ENCODE results near the gene IGSF21.
"Not testable (repeated sequence)": the region's sequence is repeated elsewhere in the genome, so short reads cannot be mapped to it uniquely, and the experiment has no call there.

Gene IGSF21

DNA sequence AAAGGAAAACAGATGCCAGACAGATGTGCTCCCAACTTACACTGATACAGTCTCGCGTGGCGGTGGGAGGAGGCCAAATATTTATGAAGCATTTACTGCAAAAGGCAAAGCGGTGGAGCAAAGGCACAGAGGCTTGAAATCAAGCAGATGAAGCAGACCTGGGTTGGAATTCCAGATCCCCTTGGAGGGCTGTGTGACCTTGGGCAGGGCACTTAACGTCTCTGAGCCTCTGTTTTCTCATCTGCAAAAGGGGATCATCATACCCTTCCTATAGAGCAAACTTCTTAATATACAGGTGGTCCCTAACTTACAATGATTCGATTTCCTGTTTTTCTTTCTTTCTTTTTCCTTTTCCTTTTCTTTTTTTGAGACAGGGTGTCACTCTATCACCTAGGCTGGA is 54.1 kb downstream of the IGSF21 start:
- Histone ChIP-seq H3K4me2 (no peak overlapping the region), H3K27ac (no peak overlapping the region), H3K4me3 (IDR thresholded peaks at IDR 0.05; ENCODE audit: insufficient read depth, low read depth, low read length) (no peak overlapping the region), H2AFZ (ENCODE audit: low read depth) (no peak overlapping the region), H3K27me3 (ENCODE audit: insufficient read depth, low read depth) (peaks cover 3% of the 10 kb centered on the region; the same call in 1 of the 2 replicates), H3K36me3 (ENCODE audit: insufficient read depth) (no peaks in the 10 kb centered on the region), H3K79me2 (ENCODE audit: insufficient read depth, low read depth) (no peaks in the 10 kb centered on the region), H3K9ac (no peak overlapping the region), H4K20me1 (ENCODE audit: insufficient read depth) (no peaks in the 10 kb centered on the region), H3K4me1 (ENCODE audit: low read depth, poor library complexity, severe bottlenecking) (no peaks in the 10 kb centered on the region)
- TF ChIP-seq, protein P1, sequence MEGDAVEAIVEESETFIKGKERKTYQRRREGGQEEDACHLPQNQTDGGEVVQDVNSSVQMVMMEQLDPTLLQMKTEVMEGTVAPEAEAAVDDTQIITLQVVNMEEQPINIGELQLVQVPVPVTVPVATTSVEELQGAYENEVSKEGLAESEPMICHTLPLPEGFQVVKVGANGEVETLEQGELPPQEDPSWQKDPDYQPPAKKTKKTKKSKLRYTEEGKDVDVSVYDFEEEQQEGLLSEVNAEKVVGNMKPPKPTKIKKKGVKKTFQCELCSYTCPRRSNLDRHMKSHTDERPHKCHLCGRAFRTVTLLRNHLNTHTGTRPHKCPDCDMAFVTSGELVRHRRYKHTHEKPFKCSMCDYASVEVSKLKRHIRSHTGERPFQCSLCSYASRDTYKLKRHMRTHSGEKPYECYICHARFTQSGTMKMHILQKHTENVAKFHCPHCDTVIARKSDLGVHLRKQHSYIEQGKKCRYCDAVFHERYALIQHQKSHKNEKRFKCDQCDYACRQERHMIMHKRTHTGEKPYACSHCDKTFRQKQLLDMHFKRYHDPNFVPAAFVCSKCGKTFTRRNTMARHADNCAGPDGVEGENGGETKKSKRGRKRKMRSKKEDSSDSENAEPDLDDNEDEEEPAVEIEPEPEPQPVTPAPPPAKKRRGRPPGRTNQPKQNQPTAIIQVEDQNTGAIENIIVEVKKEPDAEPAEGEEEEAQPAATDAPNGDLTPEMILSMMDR (conservative IDR thresholded peaks at IDR 0.05; ENCODE audit: low read depth, low read length), result no peak

DNA sequence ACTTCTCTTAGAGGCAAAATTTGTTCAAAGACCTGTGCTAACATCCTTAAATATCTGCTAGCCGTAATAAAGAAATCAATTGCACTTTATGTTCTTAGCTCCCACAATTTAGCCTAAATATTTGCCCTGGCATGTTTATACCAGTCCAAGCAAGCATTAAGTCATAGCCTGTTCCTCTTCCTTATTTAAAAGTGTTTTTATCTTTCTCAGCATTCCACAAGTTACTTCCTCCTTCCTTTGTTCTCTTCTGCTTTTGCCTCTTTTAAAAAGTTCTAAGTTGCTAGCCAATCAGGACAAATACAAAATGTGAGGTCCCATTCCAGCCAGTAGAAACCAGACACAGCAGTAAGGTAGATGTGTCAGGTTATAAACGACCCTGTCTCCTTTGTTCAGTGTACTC is 58.0 kb downstream of the IGSF21 start:
- not testable (repeated sequence) for H3K4me2 ChIP-seq; H3K27me3 ChIP-seq (ENCODE audit: insufficient read depth, low read depth); H3K4me3 ChIP-seq (IDR thresholded peaks at IDR 0.05; ENCODE audit: insufficient read depth, low read depth, low read length); H3K36me3 ChIP-seq (ENCODE audit: insufficient read depth); H3K27ac ChIP-seq; H3K79me2 ChIP-seq (ENCODE audit: insufficient read depth, low read depth); H4K20me1 ChIP-seq (ENCODE audit: insufficient read depth); H3K4me1 ChIP-seq (ENCODE audit: low read depth, poor library complexity, severe bottlenecking); H2AFZ ChIP-seq (ENCODE audit: low read depth); H3K9ac ChIP-seq

DNA sequence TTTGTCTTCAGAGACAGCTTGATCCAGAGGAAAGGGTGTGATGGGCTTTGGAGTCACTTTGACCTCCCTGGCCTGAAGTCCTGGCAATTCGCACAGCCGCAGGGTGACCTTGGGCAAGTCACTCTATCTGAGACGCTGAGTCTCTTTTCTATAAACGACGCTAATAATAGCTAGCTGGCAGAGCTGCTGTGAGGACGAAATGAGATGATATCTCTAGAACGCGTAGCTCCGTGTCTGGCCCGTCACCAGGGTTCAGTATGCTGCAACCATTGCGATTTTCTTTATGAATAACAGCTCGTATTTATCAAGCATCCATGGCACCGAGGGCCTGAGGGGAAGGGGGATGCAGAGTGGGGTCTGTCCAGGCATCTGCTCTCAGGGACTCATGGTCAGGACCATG is 58.7 kb downstream of the IGSF21 start:
- H3K4me1 ChIP-seq (ENCODE audit: low read depth, poor library complexity, severe bottlenecking), result no peaks in the 10 kb centered on the region
- no peaks in the 10 kb centered on the region; the same call in 1 of the 2 replicates for H3K27me3 ChIP-seq (ENCODE audit: insufficient read depth, low read depth)
- H3K4me2 ChIP-seq, result no peak overlapping the region
- H3K36me3 ChIP-seq (ENCODE audit: insufficient read depth), result no peaks in the 10 kb centered on the region
- H3K9ac ChIP-seq, result no peak overlapping the region
- no peak overlapping the region for H3K4me3 ChIP-seq (IDR thresholded peaks at IDR 0.05; ENCODE audit: insufficient read depth, low read depth, low read length)
- H3K79me2 ChIP-seq (ENCODE audit: insufficient read depth, low read depth), result no peaks in the 10 kb centered on the region
- TF ChIP-seq, protein P1 (conservative IDR thresholded peaks at IDR 0.05; ENCODE audit: low read depth, low read length), result no peak
- no peaks in the 10 kb centered on the region for H4K20me1 ChIP-seq (ENCODE audit: insufficient read depth)
- no peak overlapping the region for H2AFZ ChIP-seq (ENCODE audit: low read depth)
- no peak overlapping the region for H3K27ac ChIP-seq

DNA sequence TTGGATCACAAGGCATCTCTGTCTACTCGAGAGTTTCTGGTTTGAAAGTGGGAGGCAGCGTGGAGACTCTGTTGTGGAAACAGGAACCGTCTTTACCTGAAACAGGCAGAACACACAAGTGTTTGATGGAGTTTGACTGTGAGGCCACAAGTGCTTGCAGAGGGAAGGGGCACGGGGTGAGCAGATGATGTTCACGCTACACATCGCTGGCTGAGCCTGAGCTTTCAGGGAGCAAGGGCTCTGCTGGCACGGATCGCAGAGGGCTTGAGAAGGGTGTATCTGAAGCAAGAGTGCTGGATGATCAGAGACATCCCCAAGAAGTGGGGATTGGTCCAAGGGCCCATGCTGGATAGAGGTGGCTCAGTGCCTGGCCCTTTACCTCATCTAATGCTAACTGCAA is 59.3 kb downstream of the IGSF21 start:
- Histone ChIP-seq H3K4me3 (IDR thresholded peaks at IDR 0.05; ENCODE audit: insufficient read depth, low read depth, low read length) (no peak overlapping the region), H3K9ac (no peak overlapping the region), H3K27me3 (ENCODE audit: insufficient read depth, low read depth) (no peaks in the 10 kb centered on the region; the same call in 1 of the 2 replicates), H3K79me2 (ENCODE audit: insufficient read depth, low read depth) (no peaks in the 10 kb centered on the region), H3K4me1 (ENCODE audit: low read depth, poor library complexity, severe bottlenecking) (no peaks in the 10 kb centered on the region), H4K20me1 (ENCODE audit: insufficient read depth) (no peaks in the 10 kb centered on the region), H2AFZ (ENCODE audit: low read depth) (no peak overlapping the region), H3K36me3 (ENCODE audit: insufficient read depth) (no peaks in the 10 kb centered on the region), H3K27ac (no peak overlapping the region), H3K4me2 (no peak overlapping the region)
- TF ChIP-seq, protein P1 (conservative IDR thresholded peaks at IDR 0.05; ENCODE audit: low read depth, low read length), result no peak

DNA sequence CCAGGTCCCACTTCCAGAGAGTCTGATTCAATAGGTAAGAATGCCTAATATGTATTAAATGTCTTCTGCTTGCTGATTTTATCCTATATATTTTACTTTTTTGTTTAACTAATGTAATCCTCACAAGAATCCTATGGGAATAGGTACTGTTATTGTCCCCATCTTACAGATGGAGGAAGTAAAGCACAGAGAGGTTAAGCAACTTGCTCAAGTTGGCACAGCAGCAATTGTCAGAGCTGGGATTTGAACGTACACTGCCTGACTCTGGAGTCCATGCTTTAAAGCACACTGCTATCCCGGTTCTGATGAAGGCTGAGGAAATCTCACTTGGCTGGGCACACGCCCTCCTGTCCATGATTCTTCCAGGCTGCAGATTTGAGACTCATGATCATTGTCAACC is 62.8 kb downstream of the IGSF21 start:
- TF ChIP-seq, protein P1 (conservative IDR thresholded peaks at IDR 0.05; ENCODE audit: low read depth, low read length), result no peak
- peaks cover 4% of the 10 kb centered on the region; the same call in 1 of the 2 replicates for H3K27me3 ChIP-seq (ENCODE audit: insufficient read depth, low read depth)
- no peak overlapping the region for H3K4me2 ChIP-seq
- no peaks in the 10 kb centered on the region for H3K79me2 ChIP-seq (ENCODE audit: insufficient read depth, low read depth)
- H3K9ac ChIP-seq, result no peak overlapping the region
- no peaks in the 10 kb centered on the region for H3K36me3 ChIP-seq (ENCODE audit: insufficient read depth)
- H4K20me1 ChIP-seq (ENCODE audit: insufficient read depth), result no peaks in the 10 kb centered on the region
- H3K4me3 ChIP-seq (IDR thresholded peaks at IDR 0.05; ENCODE audit: insufficient read depth, low read depth, low read length), result no peak overlapping the region
- no peak overlapping the region for H3K27ac ChIP-seq
- no peaks in the 10 kb centered on the region for H3K4me1 ChIP-seq (ENCODE audit: low read depth, poor library complexity, severe bottlenecking)
- H2AFZ ChIP-seq (ENCODE audit: low read depth), result no peak overlapping the region
